Astrocyte of the spinal cord (primary cell): ENCODE measurements around the gene CC2D1B.

ENCODE experiments used
- DNase-seq: peaks from one replicate; pipeline ENCODE4 v3.0.0; 2011; ENCODE audit warnings: low read depth, low spot score
- H3K4me3 ChIP-seq: 2 replicates; pipeline ENCODE4 v1.5.1; 2011; ENCODE audit warnings: low read depth, mild to moderate bottlenecking, low read length, moderate library complexity
- CTCF ChIP-seq: IDR thresholded peaks from 2 replicates; pipeline ENCODE4 v1.5.1; 2012; ENCODE audit warnings: low read depth, mild to moderate bottlenecking, low read length, inconsistent platforms
- in situ Hi-C: cut with HindIII; loops from 2 replicates; pipeline ENCODE4 v1.10.0; 2017; ENCODE audit warnings: low sequenced_read_pairs

Gene CC2D1B

GRCh38 chr1:52365746-52366516 is at the start of gene CC2D1B:
CC2D1B (minus strand) TSS chr1:52366205; CDS start chr1:52364620, 1,585 bp downstream.
- no peak for TF ChIP-seq CTCF
- in situ Hi-C loops = no loop called here
- peak; percentile 98 for DNase-seq
- H3K4me3 ChIP-seq = peak within 1 kb of the TSS; percentile 80

- TF ChIP-seq CTCF = no peak
- H3K4me3 ChIP-seq = no peak overlapping the region
- in situ Hi-C loops = no loop called here
- no peak for DNase-seq
These were observed 48.9 kb upstream of the CC2D1B start for GRCh38 chr1:52414942-52415341.

GRCh38 chr1:52413410-52413989 is 47.5 kb upstream of the CC2D1B start:
- TF ChIP-seq CTCF = no peak
- no peak for DNase-seq
- no peak overlapping the region for H3K4me3 ChIP-seq
- in situ Hi-C loops = no loop called here

- peak overlapping the region; percentile 72 for H3K4me3 ChIP-seq
- in situ Hi-C loops = no loop called here
- TF ChIP-seq CTCF = no peak
- DNase-seq = no peak
These were observed 39.0 kb upstream of the CC2D1B start for GRCh38 chr1:52404975-52405338.

- TF ChIP-seq CTCF = peak; percentile 60
- in situ Hi-C loops = no loop called here
These were observed 38.3 kb upstream of the CC2D1B start, which contains the start of the genes ORC1 and PRPF38A for GRCh38 chr1:52404116-52404974. ORC1 (minus strand) TSS chr1:52404423; CDS start chr1:52402223, 2,200 bp downstream. PRPF38A (plus strand) TSS chr1:52404602; CDS start chr1:52404750, 148 bp downstream.

GRCh38 chr1:52403566-52404115 is 37.6 kb upstream of the CC2D1B start:
- H3K4me3 ChIP-seq = peak overlapping the region; percentile 72
- no peak for TF ChIP-seq CTCF
- DNase-seq = peak; percentile 76
- in situ Hi-C loops = no loop called here

More at GRCh38 chr1:52404116-52404974, 38.3 kb upstream of the CC2D1B start, which contains the start of the genes ORC1 and PRPF38A:
- DNase-seq = peak; percentile 97
- H3K4me3 ChIP-seq = peak within 1 kb of the TSS; percentile 72
